Loucy (cell line): ENCODE data around the gene MRTFB.

Experiments
- H2AFZ ChIP-seq: fragments of 200-600 bp; sonication (generic); 2 replicates; pipeline ENCODE4 v1.6.0; 2016; ENCODE audit warnings: antibody characterized with exemption, mild to moderate bottlenecking, low read length, moderate library complexity
- H3F3A ChIP-seq: fragments of 200-600 bp; 2 replicates; pipeline ENCODE4 v1.6.0; 2016; ENCODE audit warnings: antibody characterized with exemption, low read depth, mild to moderate bottlenecking
- H3K27me3 ChIP-seq: fragments of 200-600 bp; sonication (generic); 2 replicates; pipeline ENCODE4 v1.6.1; 2014; ENCODE audit warnings: low read length, mild to moderate bottlenecking; ENCODE audit not compliant: insufficient read depth, poor library complexity, severe bottlenecking
- H3K36me3 ChIP-seq: fragments of 200-600 bp; sonication (generic); 2 replicates; pipeline ENCODE4 v1.6.1; 2016; ENCODE audit warnings: low read length; ENCODE audit not compliant: insufficient read depth
- H3K4me1 ChIP-seq: fragments of 200-600 bp; sonication (generic); 2 replicates; pipeline ENCODE4 v1.5.1; 2014; ENCODE audit warnings: low read length, mild to moderate bottlenecking; ENCODE audit not compliant: insufficient read depth, poor library complexity, severe bottlenecking
- H3K4me2 ChIP-seq: fragments of 200-600 bp; sonication (generic); 2 replicates; pipeline ENCODE4 v1.6.0; 2014; ENCODE audit warnings: antibody characterized with exemption, low read length, low read depth, mild to moderate bottlenecking; ENCODE audit not compliant: poor library complexity, severe bottlenecking
- H3K4me3 ChIP-seq: fragments of 200-600 bp; sonication (generic); 2 replicates; pipeline ENCODE4 v1.5.1; 2014; ENCODE audit warnings: low read length, mild to moderate bottlenecking, mixed read lengths; ENCODE audit not compliant: poor library complexity, severe bottlenecking
- H3K79me2 ChIP-seq: fragments of 200-600 bp; sonication (generic); 2 replicates; pipeline ENCODE4 v1.6.1; 2014; ENCODE audit warnings: low read length; ENCODE audit not compliant: insufficient read depth
- H3K9ac ChIP-seq: fragments of 200-600 bp; sonication (generic); 2 replicates; pipeline ENCODE4 v1.6.0; 2014; ENCODE audit warnings: mild to moderate bottlenecking, low read depth, low read length, moderate library complexity; ENCODE audit not compliant: poor library complexity, severe bottlenecking
- H3K9me2 ChIP-seq: fragments of 200-600 bp; sonication (generic); replicated peaks from 2 replicates; pipeline ENCODE4 v1.6.1; 2016; ENCODE audit warnings: low read depth, low read length, mixed read lengths
- H3K9me3 ChIP-seq: fragments of 200-600 bp; sonication (generic); 2 replicates; pipeline ENCODE4 v1.6.1; 2014; ENCODE audit warnings: mild to moderate bottlenecking, antibody characterized with exemption, low read length, low read depth; ENCODE audit not compliant: insufficient read depth
- H4K20me1 ChIP-seq: fragments of 200-600 bp; sonication (generic); 2 replicates; pipeline ENCODE4 v1.6.0; 2014; ENCODE audit warnings: antibody characterized with exemption, low read length, mild to moderate bottlenecking; ENCODE audit not compliant: insufficient read depth, poor library complexity, severe bottlenecking
- CTCF ChIP-seq: fragments of 200-600 bp; sonication (generic); conservative IDR thresholded peaks from 2 replicates; pipeline ENCODE4 v1.5.1; 2014; ENCODE audit warnings: mild to moderate bottlenecking, antibody characterized with exemption, low read length
- EZH2phosphoT487 ChIP-seq: fragments of 200-600 bp; IDR thresholded peaks from 2 replicates; pipeline ENCODE4 v1.6.1; 2018; ENCODE audit warnings: antibody characterized with exemption, mild to moderate bottlenecking, moderate library complexity, borderline replicate concordance

Gene MRTFB

GRCh38 chr16:14095883-14096551, 24.9 kb downstream of the MRTFB start:
- Histone ChIP-seq H3K4me1 (no peaks in the 10 kb centered on the region), H3K79me2 (no peaks in the 10 kb centered on the region), H3K4me2 (no peak overlapping the region), H3K4me3 (no peak overlapping the region), H3F3A (no peaks in the 10 kb centered on the region), H2AFZ (no peak overlapping the region), H3K36me3 (no peaks in the 10 kb centered on the region), H4K20me1 (no peaks in the 10 kb centered on the region), H3K9me2 (no peaks in the 10 kb centered on the region), H3K27me3 (no peaks in the 10 kb centered on the region), H3K9ac (no peak overlapping the region), H3K9me3 (no peaks in the 10 kb centered on the region)
- no peak for TF ChIP-seq EZH2phosphoT487
- no peak for TF ChIP-seq CTCF

- no peak overlapping the region for H2AFZ ChIP-seq
- H4K20me1 ChIP-seq, result no peaks in the 10 kb centered on the region
- TF ChIP-seq CTCF (no peak), EZH2phosphoT487 (no peak)
- no peaks in the 10 kb centered on the region for H3K36me3 ChIP-seq
- no peaks in the 10 kb centered on the region for H3K27me3 ChIP-seq
- no peak overlapping the region for H3K4me3 ChIP-seq
- no peaks in the 10 kb centered on the region for H3K9me2 ChIP-seq
- H3K79me2 ChIP-seq, result no peaks in the 10 kb centered on the region
- H3K9me3 ChIP-seq, result no peaks in the 10 kb centered on the region
- H3K4me2 ChIP-seq, result no peak overlapping the region
- no peaks in the 10 kb centered on the region for H3F3A ChIP-seq
- H3K4me1 ChIP-seq, result peaks cover 5% of the 10 kb centered on the region
- no peak overlapping the region for H3K9ac ChIP-seq
Observed at GRCh38 chr16:14097182-14097959, 26.3 kb downstream of the MRTFB start.

DNA sequence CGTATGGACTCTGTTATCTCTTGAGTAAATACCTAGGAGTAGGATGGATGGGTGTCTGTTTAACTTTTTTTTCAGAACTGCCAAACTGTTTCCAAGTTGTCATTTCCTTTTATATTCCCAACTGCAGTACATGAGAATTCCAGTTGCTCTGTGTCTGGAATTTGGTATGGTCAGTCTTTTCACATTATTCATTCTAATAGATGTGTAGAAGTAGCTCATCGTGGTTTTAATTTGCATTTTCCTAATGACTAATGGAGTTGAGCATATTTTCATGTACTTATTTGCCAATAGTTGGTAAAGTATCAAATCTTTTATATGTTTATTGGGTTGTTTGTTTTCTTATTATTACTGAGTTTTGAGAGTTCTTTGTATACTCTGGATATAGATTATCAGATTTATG, 27.0 kb downstream of the MRTFB start:
- Histone ChIP-seq H3K4me2 (no peak overlapping the region), H3K79me2 (no peaks in the 10 kb centered on the region), H3K9ac (no peak overlapping the region), H3K4me3 (no peak overlapping the region), H3K27me3 (no peaks in the 10 kb centered on the region), H2AFZ (no peak overlapping the region), H3K36me3 (no peaks in the 10 kb centered on the region), H3K9me2 (no peaks in the 10 kb centered on the region), H3K9me3 (no peaks in the 10 kb centered on the region), H3F3A (no peaks in the 10 kb centered on the region), H4K20me1 (no peaks in the 10 kb centered on the region), H3K4me1 (peaks cover 9% of the 10 kb centered on the region)
- TF ChIP-seq CTCF (no peak), EZH2phosphoT487 (no peak)
